Fibroblast of skin of right biceps (primary cell): Measurements from ENCODE around the gene MARVELD3.
A peak's percentile ranks its signal among the peaks of the same experiment; 100 is the strongest.
"Not testable (repeated sequence)": the region's sequence is repeated elsewhere in the genome, so short reads cannot be mapped to it uniquely, and the experiment has no call there.

Experiments
- DNase-seq: peaks from one replicate; pipeline ENCODE4 v3.0.0-alpha.2; 2013

Gene MARVELD3

DNA sequence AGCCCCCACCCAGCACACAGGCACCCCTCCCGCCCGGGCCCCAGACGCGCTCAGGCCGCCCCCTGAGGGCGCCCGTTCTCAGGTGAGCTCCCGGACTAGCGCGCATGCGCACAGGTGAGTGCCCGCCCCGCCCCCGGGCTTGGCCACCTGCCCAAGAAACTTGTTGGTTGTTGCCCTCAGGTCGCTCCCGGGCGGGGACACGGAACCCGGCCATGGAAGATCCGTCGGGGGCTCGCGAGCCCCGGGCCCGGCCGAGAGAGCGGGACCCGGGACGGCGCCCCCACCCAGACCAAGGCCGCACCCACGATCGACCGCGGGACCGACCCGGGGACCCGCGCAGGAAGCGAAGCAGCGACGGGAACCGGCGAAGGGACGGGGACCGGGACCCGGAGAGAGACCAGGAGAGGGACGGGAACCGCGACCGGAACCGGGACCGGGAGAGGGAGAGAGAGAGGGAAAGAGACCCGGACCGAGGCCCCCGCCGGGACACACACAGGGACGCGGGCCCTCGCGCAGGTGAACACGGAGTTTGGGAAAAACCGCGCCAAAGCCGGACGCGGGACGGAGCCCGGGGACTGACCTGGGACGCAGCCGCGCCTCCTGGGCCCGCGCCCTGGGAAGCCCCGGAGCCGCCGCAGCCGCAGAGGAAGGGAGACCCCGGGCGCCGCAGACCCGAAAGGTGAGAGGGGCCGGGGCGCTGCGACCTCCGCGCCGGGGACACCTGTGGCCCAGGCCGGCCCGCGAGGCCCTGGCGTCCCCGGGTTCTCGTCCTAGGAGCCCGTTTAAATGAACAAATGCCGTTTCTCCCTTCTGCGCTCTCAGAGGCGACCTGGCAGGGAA, at the start of gene MARVELD3:
Gene MARVELD3, plus strand, starts transcription at position 167 of the 840 bp plus-strand sequence. Its CDS starts 46 bp downstream, at position 213.
- DNase-seq, result no peak

DNA sequence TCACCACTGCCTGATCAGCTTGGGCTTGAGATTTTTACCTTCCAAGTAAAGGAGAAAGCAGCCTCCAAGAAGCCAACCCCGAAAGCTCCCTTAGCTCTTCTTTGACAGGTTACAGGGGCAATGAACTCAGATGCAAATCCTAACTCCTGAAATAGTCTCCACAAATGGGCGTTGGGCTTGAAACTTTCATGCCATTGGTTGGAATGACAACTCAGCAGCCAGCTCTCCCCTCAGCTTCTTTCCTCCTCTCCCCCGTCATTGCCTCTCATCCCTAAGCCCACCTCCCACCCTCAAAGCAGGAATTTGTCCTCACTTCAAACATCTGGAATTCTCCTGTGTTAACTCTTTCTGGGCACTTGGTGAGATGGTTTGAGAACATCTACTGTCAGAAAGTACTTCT, 49.0 kb upstream of the MARVELD3 start, which contains the start of gene TAT:
Gene TAT, minus strand, starts transcription at position 122 of the 400 bp plus-strand sequence. CDS start 677 bp downstream, outside the sequence.
- DNase-seq, result no peak

- not testable (repeated sequence) for DNase-seq
Observed at GRCh38 chr16:71582553-71582848, 43.5 kb upstream of the MARVELD3 start.

GRCh38 chr16:71584543-71585317, 41.3 kb upstream of the MARVELD3 start:
- no peak for DNase-seq

DNA sequence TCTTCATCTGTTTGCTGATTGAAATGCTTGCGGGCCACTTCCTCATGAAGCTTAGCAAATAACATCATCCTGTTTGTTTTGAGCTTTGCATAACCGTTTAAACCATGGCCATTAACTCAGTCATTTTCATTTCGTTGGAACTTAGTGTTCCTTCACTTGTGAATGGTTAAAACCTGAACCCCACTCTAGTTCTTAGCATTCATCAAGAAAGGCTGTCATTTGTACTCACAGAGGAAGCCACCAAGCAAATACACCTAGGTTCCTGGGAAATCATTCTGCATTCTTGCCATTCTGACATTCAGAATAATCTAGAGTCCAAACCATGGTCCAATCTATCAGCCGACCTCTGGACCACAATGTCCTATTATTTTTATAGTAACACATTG, 40.7 kb upstream of the MARVELD3 start:
- DNase-seq, result no peak

GRCh38 chr16:71589334-71589733, 36.6 kb upstream of the MARVELD3 start:
- not testable (repeated sequence) for DNase-seq

DNA sequence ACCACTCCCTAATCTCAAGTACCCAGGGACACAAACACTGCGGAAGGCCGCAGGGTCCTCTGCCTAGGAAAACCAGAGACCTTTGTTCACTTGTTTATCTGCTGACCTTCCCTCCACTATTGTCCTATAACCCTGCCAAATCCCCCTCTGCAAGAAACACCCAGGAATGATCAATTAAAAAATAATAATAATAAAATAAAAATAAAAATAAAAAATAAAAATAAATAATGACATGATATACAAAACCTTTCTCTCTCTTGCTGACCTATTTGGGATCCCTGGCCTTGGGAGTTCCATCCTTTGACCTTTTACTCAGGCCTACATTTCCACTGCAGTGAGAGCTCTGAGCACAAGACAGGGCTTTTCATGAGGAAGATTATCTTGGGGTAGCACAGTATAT, 35.9 kb upstream of the MARVELD3 start:
- DNase-seq, result not testable (repeated sequence)

- DNase-seq, result no peak
Observed at GRCh38 chr16:71590584-71590983, 35.4 kb upstream of the MARVELD3 start.

DNA sequence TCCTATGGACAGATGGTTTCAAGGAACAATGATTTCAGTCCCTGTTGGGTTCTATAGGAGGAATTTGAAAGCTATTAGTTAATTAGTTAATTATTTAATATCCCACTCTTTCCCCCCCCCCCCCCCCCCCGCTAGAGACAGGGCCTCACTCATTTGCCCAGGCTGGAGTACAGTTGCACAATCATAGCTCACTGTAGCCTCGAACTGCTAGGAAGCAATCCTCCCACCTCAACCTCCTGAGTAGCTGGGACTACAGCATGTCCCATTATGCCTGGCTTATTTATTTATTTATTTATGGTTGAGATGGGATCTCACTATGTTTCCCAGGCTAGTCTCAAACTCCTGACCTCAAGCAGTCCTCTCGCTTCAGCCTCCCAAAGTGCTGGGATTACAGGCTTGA, 34.1 kb upstream of the MARVELD3 start:
- DNase-seq, result no peak

DNA sequence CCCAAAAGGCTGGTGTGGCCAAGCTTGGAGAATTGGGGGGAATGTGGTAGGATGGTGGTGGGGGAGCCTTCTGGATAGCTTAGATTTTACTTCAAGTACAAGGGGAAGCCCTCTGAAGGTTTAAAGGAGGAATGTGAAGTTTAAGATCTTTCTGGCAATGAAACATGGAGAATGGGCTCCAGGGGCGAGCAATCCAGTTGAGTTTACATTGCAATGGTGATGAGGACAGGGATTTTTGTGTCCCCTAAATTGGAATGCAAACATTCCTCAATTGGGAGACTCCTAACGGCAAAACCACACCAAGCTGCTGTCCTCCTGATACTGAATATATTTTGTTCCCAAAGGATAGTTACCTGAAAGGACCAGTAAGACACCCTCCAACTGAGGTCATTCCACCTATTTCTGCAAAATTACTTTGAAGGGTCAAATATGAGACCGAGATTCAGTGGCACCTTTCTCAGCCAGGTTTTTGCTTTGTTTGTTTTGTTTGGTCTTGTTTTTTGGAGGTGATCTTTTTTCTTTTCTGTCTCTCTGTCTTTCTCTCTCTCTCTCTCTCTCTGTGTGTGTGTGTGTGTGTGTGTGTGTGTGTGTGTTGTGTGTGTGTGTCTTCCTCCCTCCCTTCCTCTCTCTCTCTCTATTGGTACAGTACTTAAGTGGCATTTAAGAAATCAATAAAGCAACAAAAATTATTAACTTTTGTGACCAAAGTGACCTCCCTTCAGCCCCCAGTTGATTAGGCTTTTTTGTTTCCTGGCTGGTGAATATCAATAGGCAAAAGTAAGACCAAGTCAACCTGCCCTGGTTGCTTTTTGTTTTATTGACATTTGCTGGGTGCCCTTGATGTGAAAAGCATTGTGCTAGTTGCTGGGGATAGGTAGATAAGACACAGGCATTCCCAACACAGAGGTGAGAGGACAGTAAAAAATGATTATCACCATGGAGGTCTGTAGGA, 32.7 kb upstream of the MARVELD3 start:
- no peak for DNase-seq

- DNase-seq, result no peak
Observed at GRCh38 chr16:71594000-71594646, 31.9 kb upstream of the MARVELD3 start.

GRCh38 chr16:71595340-71595826, 30.6 kb upstream of the MARVELD3 start:
- not testable (repeated sequence) for DNase-seq

DNA sequence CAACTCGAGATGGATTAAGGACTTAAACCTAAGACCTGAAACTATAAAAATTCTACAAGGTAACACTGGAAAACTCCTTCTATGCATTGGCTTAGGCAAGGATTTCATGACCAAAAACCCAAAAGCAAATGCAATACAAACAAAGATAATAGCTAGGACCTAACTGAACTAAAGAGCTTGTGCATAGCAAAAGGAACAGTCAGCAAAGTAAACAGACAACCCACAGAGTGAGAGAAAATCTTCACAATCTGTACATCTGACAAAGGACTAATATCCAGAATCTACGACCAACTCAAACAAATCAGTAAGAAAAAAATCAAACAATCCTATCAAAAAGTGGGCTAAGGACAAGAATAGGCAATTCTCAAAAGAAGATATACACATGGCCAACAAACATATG, 27.6 kb upstream of the MARVELD3 start:
- not testable (repeated sequence) for DNase-seq

- no peak for DNase-seq
Observed at GRCh38 chr16:71600822-71601221, 25.2 kb upstream of the MARVELD3 start.

- no peak for DNase-seq
Observed at GRCh38 chr16:71609066-71609465, 16.9 kb upstream of the MARVELD3 start.

DNA sequence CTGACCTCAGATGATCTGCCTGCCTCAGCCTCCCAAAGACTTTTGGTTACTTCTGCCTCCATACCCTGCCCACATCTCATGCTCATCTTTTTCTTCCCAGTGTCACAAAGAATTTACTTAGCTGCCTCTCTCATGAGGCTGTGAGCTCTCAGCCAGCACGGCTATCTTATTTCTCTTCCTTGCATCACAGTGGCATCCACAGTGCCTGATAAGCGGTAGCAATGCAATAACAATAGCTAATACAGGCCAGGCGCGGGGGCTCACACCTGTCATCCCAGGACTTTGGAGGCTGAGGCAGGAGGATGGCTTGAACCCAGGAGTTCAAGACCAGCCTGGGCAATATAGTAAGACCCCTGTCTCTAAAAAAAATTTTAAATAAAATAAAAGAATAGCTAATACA, 15.5 kb upstream of the MARVELD3 start:
- DNase-seq, result no peak

- peak; percentile 50 for DNase-seq
Observed at GRCh38 chr16:71610936-71611871, 14.8 kb upstream of the MARVELD3 start.

GRCh38 chr16:71614956-71615355, 11.0 kb upstream of the MARVELD3 start:
- not testable (repeated sequence) for DNase-seq

DNA sequence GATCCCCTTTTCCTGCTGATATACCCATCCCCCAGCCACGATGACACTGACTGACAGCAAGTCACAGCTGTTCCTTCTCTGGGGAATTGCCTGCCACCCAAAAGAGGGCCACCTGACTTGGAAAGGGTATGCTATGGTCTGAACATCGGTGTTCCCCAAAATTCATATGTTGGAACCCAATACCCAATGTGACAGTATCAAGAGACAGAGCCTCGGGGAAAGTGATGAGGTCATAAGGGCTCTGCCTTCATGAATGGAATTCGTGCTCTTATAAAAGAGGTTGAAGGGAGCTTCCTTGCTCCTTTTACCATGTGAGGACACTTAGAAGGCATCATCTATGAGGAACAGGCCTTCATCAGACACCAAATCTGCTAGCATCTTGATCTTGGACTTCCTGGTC, 7.6 kb upstream of the MARVELD3 start:
- DNase-seq, result no peak

GRCh38 chr16:71622088-71622487, 3.9 kb upstream of the MARVELD3 start:
- no peak for DNase-seq

DNA sequence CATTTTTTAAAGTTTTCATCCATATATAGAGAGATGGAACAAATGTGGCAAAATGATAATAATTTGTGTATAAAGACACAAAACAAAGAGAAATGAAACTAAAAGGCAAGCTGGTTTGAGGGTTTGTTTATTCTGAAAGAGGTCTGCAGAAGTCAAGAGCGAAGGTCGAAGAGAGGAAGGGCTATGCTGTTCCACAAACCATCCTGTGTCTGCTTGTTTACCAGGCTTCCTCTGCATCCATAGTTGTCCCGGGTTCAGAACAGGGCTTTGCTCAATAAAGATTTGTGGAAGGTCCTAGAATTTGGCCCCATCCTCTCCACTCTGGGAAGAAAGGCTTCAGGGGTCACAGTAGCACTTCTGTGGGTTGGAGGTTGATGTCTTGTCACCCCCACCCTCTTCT, 2.4 kb upstream of the MARVELD3 start:
- DNase-seq, result no peak
